ENCODE measurements around the gene SOX11. TPM values are rescaled to one million over a fixed set of nuclear protein-coding genes. Genes with fewer than 3 reads are reported as not detected.

Gene SOX11
- polyA plus RNA-seq, 1 donor = 22.9 TPM

GRCh38 chr2:5720426-5720825 is 28.2 kb downstream of the SOX11 start:
- DNase-seq = no peak

GRCh38 chr2:5722236-5722635 is 30.1 kb downstream of the SOX11 start:
- DNase-seq = no peak

DNA sequence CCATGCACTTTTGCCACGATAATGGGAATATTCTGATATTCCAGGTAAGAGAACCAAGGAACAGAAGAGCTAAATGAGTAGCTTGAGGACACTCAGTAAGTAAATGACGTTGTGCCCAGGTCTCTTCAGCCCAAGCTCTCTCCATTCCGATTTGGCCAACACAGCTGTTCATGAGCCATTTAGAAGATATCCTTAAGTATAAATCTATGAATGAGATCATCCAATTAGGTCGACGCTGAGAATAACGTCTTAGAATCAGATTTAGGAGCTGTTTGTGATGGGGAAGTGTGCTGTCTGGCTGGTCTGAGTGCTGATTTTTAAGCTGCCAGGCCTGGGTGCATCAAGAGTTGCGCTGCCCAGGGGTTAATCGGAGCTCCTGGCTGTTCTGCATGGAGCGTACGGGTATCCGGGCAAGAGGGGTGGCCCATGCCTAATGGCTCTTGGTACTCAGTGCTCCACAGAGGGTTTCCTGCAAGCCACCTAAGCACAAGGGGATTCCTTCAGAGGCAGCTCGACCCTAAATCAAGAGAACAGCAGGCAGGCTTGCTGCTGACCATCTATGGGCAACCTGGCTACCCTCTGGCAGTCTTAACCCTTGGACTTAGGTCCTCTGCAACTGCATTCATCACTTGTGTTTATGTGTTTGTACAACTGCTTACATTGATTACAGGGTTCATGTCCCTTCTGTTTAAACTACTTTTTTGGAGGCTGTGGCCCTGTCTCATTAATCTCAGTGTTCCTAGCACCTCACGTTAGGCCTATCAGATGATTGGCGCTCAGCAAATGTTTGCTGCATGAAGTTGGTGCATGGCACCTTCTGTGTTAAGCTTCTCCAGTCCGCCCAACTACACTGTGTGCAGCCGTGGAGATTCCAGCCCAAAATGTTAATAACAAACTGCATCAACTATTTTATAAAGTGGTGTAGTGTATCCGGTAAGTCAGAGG is 31.9 kb downstream of the SOX11 start:
- no peak for DNase-seq

GRCh38 chr2:5725072-5725471 is 32.9 kb downstream of the SOX11 start:
- DNase-seq = no peak

- DNase-seq = peak; percentile 79
Observed at GRCh38 chr2:5725794-5726463, 33.7 kb downstream of the SOX11 start.

DNA sequence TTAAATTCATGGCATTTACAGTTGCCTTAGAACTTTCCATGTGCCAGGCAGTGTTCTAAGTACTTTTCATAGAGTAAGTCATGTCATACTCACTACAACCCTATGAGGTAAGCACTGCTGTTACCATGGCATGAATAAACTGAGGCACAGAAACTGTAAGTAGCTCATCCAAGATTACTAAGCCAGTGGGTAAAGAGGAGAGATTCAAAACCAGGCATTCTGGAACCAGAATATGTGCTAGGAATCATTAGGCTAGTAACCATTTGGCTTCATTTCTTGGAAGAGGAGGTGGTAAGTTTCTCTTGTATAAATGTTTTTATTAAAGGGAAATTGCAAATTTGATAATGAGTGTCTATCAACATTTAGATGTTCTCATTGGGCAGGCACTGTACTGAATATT is 35.1 kb downstream of the SOX11 start:
- no peak for DNase-seq

DNA sequence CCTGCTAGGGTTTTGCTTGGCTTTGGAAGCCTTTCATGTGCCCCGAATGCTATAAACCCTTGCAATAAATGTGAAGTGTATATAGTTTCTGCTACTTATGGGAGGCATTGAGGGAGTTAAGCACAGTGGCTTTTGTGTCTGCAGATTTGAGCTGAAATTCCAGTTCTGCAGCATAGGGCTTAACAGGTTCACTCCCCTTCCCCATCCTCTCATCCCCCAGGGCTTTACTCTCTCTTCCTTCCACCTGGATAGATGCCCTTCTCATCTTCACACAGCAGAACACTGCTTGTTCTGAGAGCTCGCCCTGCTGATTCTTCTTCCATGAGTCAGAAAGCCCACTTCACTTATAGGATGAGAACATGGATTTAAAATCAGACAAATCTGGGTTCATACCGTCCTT is 37.2 kb downstream of the SOX11 start:
- no peak for DNase-seq

DNA sequence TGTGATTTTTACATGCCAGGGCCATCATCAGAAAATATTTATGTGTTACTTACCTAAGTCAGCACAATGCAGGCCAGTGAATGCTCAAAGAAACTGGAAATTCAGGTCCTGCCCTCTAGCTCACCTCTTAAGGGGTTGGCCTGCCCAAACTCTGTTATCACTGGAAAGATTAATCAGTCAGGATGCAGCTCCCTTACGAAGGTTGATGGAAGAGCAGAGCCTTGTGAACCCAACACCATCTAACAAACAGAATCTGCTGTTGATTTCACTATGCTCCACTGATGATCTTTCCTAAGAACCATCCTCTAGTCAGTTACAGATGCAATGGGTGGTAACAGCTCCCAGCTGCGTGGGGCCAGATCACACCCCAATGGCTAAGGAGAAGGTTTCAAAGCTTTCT is 38.2 kb downstream of the SOX11 start:
- DNase-seq = no peak

- no peak for DNase-seq
Observed at GRCh38 chr2:5734859-5735520, 42.8 kb downstream of the SOX11 start.

DNA sequence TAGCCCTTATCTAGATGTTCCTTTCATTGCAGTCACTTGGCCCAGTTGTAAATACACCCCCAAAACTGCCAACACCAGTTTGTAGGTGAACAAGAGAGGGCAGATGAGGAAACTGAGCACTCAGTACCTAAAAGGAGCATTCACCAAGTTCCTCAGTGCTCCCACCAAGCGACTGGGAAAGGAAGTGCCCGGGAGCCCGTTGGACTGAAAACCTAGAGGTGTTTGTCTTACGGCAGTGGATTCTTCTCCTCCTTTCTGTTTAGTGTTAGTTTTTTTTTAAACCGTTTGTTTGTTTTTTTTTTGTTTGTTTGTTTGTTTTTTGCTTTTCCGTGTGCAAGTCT is 43.3 kb downstream of the SOX11 start:
- DNase-seq = no peak

- DNase-seq = no peak
Observed at GRCh38 chr2:5736050-5736449, 43.9 kb downstream of the SOX11 start.

GRCh38 chr2:5736886-5737285 is 44.7 kb downstream of the SOX11 start:
- no peak for DNase-seq

- no peak for DNase-seq
Observed at GRCh38 chr2:5740053-5740452, 47.9 kb downstream of the SOX11 start.

DNA sequence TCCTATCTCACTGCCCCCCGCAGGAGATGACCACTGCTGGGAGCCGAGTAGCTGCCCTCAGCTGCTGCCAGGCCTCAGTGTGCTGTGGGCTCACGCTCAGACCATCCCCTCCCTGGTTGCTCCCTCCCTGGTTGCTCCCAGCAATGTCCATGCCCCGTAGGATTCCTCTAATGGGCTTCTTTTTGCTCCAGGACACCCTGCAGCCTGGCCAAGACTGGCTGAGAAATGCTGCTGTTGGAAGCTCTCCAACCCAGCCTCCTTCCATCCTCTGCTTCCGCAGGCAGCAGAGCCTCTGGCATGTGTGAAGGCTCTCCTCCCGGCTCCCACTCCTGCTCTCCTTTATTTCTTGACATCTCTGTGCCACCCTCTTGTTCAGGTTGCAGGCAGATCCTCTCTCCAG is 48.6 kb downstream of the SOX11 start:
- DNase-seq = no peak

GRCh38 chr2:5741242-5741641 is 49.1 kb downstream of the SOX11 start:
- DNase-seq = no peak

GRCh38 chr2:5742126-5742525 is 49.9 kb downstream of the SOX11 start:
- DNase-seq = no peak

GRCh38 chr2:5748391-5748790 is 56.2 kb downstream of the SOX11 start:
- DNase-seq = no peak

DNA sequence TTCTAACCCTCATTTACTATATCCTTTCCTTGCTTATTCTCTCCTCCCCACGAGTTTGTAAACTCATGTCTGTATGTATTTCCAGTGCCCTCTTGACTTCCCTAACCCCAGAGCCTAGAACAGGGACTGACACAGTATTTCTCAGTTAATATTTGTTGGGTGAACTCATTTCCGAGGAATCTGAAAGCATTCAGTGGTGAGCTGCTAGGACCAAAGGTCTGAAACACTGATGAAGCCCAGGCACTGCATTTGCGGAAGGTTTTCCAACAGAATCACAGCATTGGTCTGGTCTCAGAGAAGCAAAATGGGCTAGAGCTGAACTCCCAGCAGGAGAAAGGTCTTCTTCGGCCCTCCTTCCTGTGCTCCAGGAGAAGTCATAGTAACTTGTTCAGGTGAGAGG is 56.8 kb downstream of the SOX11 start:
- DNase-seq = no peak

GRCh38 chr2:5749347-5749746 is 57.2 kb downstream of the SOX11 start:
- DNase-seq = no peak
